Measurements from ENCODE around the gene EDEM3. TPM values are rescaled to one million over a fixed set of nuclear protein-coding genes. Genes with fewer than 3 reads are reported as not detected.

Gene EDEM3
- total RNA-seq (10 to 100 TPM; 25.8 to 40.4 TPM), total RNA-seq (97.1 to 197 reads per million in 2 donors)

- ATAC-seq (peak; percentile 93), DNase-seq (peak; percentile 94 to 97 (median 95))
- H3K9me3 ChIP-seq (ENCODE audit: control insufficient read depth, low read length, poor library complexity, severe bottlenecking): no peaks in the 10 kb centered on the region
- peaks cover 2% of the 10 kb centered on the region for H3K36me3 Mint-ChIP-seq (ENCODE audit: low read depth)
- H3K27ac Mint-ChIP-seq: peak within 1 kb of the TSS; percentile 96
- no peaks in the 10 kb centered on the region for H3K27me3 Mint-ChIP-seq
- H3K4me1 Mint-ChIP-seq: peaks cover 30% of the 10 kb centered on the region
- peak within 1 kb of the TSS; percentile 95 for H3K4me3 Mint-ChIP-seq
Observed at GRCh38 chr1:184754476-184755225, at the start of gene EDEM3. TSS of gene EDEM3 (minus strand) at chr1:184754858. CDS start at chr1:184754646, 212 bp downstream.

GRCh38 chr1:184804220-184804619 lies 49.6 kb upstream of the EDEM3 start:
- ATAC-seq: no peak
- H3K9me3 ChIP-seq (ENCODE audit: control insufficient read depth, low read length, poor library complexity, severe bottlenecking): no peaks in the 10 kb centered on the region
- H3K4me1 Mint-ChIP-seq: peaks cover 4% of the 10 kb centered on the region
- H3K27me3 Mint-ChIP-seq: no peaks in the 10 kb centered on the region
- DNase-seq: no peak
- H3K27ac Mint-ChIP-seq: peak overlapping the region; percentile 2
- H3K4me3 Mint-ChIP-seq: no peak overlapping the region
- peaks cover 8% of the 10 kb centered on the region for H3K36me3 Mint-ChIP-seq (ENCODE audit: low read depth)

DNA sequence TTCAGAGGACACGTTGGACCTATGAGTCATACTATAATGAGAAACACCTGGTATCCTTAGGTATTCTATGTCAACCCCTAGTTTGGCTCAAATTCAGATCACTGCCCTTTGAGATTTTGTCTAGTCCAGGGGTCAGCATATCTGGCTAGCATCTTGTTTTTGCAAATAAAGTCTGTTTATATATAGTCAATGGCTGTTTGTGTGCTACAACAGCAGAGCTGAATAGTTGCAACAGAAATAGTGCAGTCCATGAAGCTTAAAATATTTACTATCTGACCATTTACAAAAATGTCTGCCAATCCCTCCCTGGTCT lies 48.5 kb upstream of the EDEM3 start:
- ATAC-seq: no peak
- Mint-ChIP-seq H3K4me1 (peaks cover 4% of the 10 kb centered on the region), H3K36me3 (ENCODE audit: low read depth) (peaks cover 8% of the 10 kb centered on the region), H3K4me3 (no peak overlapping the region), H3K27me3 (no peaks in the 10 kb centered on the region), H3K27ac (no peak overlapping the region)
- H3K9me3 ChIP-seq (ENCODE audit: control insufficient read depth, low read length, poor library complexity, severe bottlenecking): no peaks in the 10 kb centered on the region
- DNase-seq: no peak

- H3K4me1 Mint-ChIP-seq: peaks cover 7% of the 10 kb centered on the region
- DNase-seq (no peak), ATAC-seq (no peak)
- no peak overlapping the region for H3K4me3 Mint-ChIP-seq
- peak overlapping the region; percentile 14 for H3K27ac Mint-ChIP-seq
- no peaks in the 10 kb centered on the region for H3K27me3 Mint-ChIP-seq
- H3K36me3 Mint-ChIP-seq (ENCODE audit: low read depth): peaks cover 11% of the 10 kb centered on the region
- H3K9me3 ChIP-seq (ENCODE audit: control insufficient read depth, low read length, poor library complexity, severe bottlenecking): no peaks in the 10 kb centered on the region
Observed at GRCh38 chr1:184802354-184803179, 47.9 kb upstream of the EDEM3 start.

DNA sequence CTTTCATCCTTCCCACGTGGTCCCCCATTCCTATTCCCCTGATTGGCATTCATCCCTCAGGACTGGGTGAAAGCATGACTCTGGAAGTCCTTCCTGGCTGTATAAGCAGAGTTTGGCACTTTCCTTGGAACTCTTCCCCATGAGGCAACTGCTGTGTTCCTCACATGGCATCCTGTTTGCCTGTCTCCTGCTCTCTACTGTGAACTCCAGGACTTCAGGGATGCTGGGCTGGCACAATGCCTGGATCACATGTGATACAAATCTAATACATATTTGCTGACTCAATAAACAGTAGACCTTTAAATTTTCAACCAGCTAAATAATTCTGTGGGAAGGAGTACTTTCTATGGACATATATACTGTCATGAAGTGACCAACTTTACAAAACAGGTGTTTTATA lies 46.8 kb upstream of the EDEM3 start:
- no peaks in the 10 kb centered on the region for H3K27me3 Mint-ChIP-seq
- H3K36me3 Mint-ChIP-seq (ENCODE audit: low read depth): peaks cover 11% of the 10 kb centered on the region
- DNase-seq: no peak
- H3K4me3 Mint-ChIP-seq: no peak overlapping the region
- peaks cover 7% of the 10 kb centered on the region for H3K4me1 Mint-ChIP-seq
- no peak for ATAC-seq
- H3K9me3 ChIP-seq (ENCODE audit: control insufficient read depth, low read length, poor library complexity, severe bottlenecking): no peaks in the 10 kb centered on the region
- H3K27ac Mint-ChIP-seq: no peak overlapping the region

GRCh38 chr1:184800876-184801275 lies 46.2 kb upstream of the EDEM3 start:
- no peak overlapping the region for H3K4me3 Mint-ChIP-seq
- H3K4me1 Mint-ChIP-seq: peaks cover 7% of the 10 kb centered on the region
- no peaks in the 10 kb centered on the region for H3K9me3 ChIP-seq (ENCODE audit: control insufficient read depth, low read length, poor library complexity, severe bottlenecking)
- ATAC-seq (no peak), DNase-seq (no peak)
- H3K27ac Mint-ChIP-seq: no peak overlapping the region
- no peaks in the 10 kb centered on the region for H3K27me3 Mint-ChIP-seq
- peaks cover 14% of the 10 kb centered on the region for H3K36me3 Mint-ChIP-seq (ENCODE audit: low read depth)

DNA sequence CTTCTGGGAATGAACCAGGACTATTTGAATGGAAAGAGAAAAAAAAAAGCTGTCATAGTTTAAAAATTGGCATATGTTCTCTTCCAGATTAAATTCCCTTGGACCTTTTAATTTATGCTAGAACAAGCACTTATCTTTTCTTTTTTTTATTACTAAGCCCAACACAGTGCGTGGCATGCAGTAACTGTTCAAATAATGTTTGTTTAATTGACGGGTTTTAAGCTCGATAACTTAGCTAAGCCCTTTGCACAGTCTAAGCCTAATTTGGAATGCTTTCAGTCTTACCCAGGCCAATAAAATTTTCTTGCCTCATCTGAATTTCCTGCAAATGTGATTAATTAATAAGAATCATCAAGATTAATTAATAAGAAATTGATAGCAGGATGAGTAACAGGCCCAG lies 39.3 kb upstream of the EDEM3 start:
- peaks cover 9% of the 10 kb centered on the region for H3K4me1 Mint-ChIP-seq
- no peaks in the 10 kb centered on the region for H3K9me3 ChIP-seq (ENCODE audit: control insufficient read depth, low read length, poor library complexity, severe bottlenecking)
- ATAC-seq: no peak
- H3K27ac Mint-ChIP-seq: peak overlapping the region; percentile 47
- DNase-seq: no peak
- H3K36me3 Mint-ChIP-seq (ENCODE audit: low read depth): peaks cover 17% of the 10 kb centered on the region
- H3K27me3 Mint-ChIP-seq: no peaks in the 10 kb centered on the region
- H3K4me3 Mint-ChIP-seq: no peak overlapping the region

GRCh38 chr1:184792450-184792969 lies 37.9 kb upstream of the EDEM3 start:
- Mint-ChIP-seq H3K27me3 (no peaks in the 10 kb centered on the region), H3K27ac (peak overlapping the region; percentile 57), H3K36me3 (ENCODE audit: low read depth) (peaks cover 14% of the 10 kb centered on the region), H3K4me3 (no peak overlapping the region), H3K4me1 (peaks cover 6% of the 10 kb centered on the region)
- no peaks in the 10 kb centered on the region for H3K9me3 ChIP-seq (ENCODE audit: control insufficient read depth, low read length, poor library complexity, severe bottlenecking)
- DNase-seq (no peak), ATAC-seq (peak; percentile 41)

DNA sequence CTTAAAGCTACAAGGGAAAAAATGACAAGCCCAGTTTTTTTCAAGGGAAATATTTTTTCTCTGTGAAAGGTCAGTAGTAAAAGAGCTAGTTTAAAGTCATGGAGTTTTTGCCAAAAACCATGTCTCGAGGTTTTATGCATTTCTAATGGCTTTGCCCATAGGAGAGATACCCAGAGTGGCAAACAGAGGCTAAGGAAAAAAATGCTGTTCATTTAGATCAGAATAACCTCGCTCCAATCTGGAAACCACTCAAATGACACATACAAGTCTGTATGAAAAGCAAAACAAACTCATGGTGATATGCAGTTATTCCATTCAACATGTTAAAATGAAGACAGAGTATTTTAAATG lies 36.9 kb upstream of the EDEM3 start:
- ATAC-seq: no peak
- peaks cover 14% of the 10 kb centered on the region for H3K36me3 Mint-ChIP-seq (ENCODE audit: low read depth)
- peak overlapping the region; percentile 57 for H3K27ac Mint-ChIP-seq
- DNase-seq: no peak
- H3K27me3 Mint-ChIP-seq: no peaks in the 10 kb centered on the region
- H3K4me3 Mint-ChIP-seq: no peak overlapping the region
- peaks cover 6% of the 10 kb centered on the region for H3K4me1 Mint-ChIP-seq
- no peaks in the 10 kb centered on the region for H3K9me3 ChIP-seq (ENCODE audit: control insufficient read depth, low read length, poor library complexity, severe bottlenecking)

DNA sequence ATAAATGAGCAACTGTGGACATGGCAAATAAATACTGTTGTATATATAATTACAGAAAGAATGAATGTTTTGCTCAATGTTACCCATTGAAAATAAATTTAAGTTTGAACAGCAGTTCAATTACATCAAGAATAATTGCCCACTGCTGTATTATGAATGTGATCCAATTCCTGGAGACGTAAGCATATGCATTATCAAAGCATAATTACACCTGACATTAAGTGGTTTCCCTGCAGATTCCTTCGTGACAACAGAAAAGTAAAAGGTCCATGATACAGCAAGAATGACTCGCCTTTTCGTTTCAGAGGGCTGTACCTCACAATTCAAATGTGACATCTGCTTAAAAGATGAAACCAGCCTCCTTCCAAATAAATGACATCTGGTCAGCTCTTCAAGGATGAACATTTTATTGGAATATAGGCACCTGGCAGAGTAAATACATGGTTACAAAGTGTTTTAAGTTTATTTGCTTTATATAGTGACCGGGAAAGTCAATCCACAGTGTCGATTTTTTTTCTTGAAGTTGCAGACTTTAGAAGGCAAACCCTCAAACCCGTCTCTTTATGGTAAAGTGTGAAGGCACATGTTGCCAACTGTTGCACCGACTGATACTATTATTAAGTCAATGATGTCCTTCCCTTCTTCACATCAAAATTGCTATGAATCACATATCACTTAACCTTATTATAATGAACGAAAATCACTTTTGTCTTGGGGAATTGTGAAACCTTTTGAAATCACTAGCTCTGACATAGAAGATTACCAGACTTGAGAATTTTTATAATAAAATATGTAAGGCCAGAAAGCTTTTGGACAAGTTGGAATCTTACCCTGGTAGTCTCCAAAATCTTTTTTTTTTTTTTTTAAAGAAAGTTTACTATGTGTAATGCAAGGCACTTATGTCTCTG lies 36.2 kb upstream of the EDEM3 start:
- Mint-ChIP-seq H3K27me3 (no peaks in the 10 kb centered on the region), H3K4me1 (peaks cover 6% of the 10 kb centered on the region), H3K36me3 (ENCODE audit: low read depth) (peaks cover 11% of the 10 kb centered on the region), H3K27ac (peak overlapping the region; percentile 57), H3K4me3 (no peak overlapping the region)
- DNase-seq: no peak
- ATAC-seq: no peak
- no peaks in the 10 kb centered on the region for H3K9me3 ChIP-seq (ENCODE audit: control insufficient read depth, low read length, poor library complexity, severe bottlenecking)

GRCh38 chr1:184789884-184790283 lies 35.2 kb upstream of the EDEM3 start:
- Mint-ChIP-seq H3K4me1 (peaks cover 6% of the 10 kb centered on the region), H3K36me3 (ENCODE audit: low read depth) (peaks cover 5% of the 10 kb centered on the region)

DNA sequence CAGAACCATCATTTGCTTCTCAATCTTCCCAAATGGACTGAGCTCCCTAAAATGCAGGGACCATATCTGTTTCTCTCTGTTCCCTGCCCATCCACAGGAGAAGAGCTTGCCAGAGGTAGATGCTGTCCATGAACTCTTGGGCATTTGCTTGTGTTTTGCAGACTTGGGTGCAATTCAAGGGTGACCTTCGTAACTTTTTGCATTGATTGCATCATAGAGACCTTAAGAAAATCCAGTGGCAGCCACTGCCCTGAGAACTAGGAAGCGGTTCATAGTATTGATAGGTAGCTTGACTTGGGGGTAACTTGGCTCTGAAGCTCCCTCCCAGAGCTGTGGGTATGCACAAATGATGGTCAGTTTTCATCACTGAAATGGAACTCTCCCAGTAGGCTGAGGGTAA lies 34.3 kb upstream of the EDEM3 start:
- ATAC-seq (no peak), DNase-seq (no peak)
- Mint-ChIP-seq H3K27ac (no peak overlapping the region), H3K36me3 (ENCODE audit: low read depth) (peaks cover 5% of the 10 kb centered on the region), H3K4me3 (no peak overlapping the region), H3K27me3 (no peaks in the 10 kb centered on the region), H3K4me1 (peaks cover 4% of the 10 kb centered on the region)
- H3K9me3 ChIP-seq (ENCODE audit: control insufficient read depth, low read length, poor library complexity, severe bottlenecking): peaks cover 7% of the 10 kb centered on the region

More at GRCh38 chr1:184789884-184790283, 35.2 kb upstream of the EDEM3 start:
- ATAC-seq (no peak), DNase-seq (no peak)
- H3K27me3 Mint-ChIP-seq: no peaks in the 10 kb centered on the region
- H3K4me3 Mint-ChIP-seq: peak overlapping the region; percentile 2
- H3K9me3 ChIP-seq (ENCODE audit: control insufficient read depth, low read length, poor library complexity, severe bottlenecking): peaks cover 5% of the 10 kb centered on the region
- no peak overlapping the region for H3K27ac Mint-ChIP-seq

DNA sequence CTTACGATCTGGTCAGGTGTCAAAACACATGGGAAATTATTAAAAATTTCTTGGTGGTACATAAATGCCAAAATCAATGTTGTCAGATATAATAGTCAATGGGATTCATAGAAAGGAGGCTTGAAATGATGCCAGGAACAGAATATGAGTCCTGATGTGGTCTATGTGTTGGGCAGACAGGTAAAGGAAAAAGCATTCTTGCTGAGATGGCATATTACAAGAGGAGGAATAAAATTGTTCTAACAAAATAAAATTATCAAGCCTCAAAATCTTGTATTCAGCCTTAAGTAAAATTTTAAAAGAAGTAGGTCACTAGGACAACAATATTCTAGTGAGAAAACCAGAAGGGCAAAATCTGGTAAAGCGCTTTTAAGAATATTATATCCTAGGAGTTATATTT lies 30.9 kb upstream of the EDEM3 start:
- no peaks in the 10 kb centered on the region for H3K27me3 Mint-ChIP-seq
- peaks cover 5% of the 10 kb centered on the region for H3K36me3 Mint-ChIP-seq (ENCODE audit: low read depth)

More for the DNA sequence above, 30.9 kb upstream of the EDEM3 start:
- H3K9me3 ChIP-seq (ENCODE audit: control insufficient read depth, low read length, poor library complexity, severe bottlenecking): peaks cover 7% of the 10 kb centered on the region
- Mint-ChIP-seq H3K4me3 (no peak overlapping the region), H3K27ac (no peak overlapping the region), H3K4me1 (no peaks in the 10 kb centered on the region)
- DNase-seq (no peak), ATAC-seq (no peak)

Measured in T-helper 17 cell (primary cell).